Lower leg skin (tissue), 3 donors: Measurements from ENCODE around the gene STEAP3.

Experiments
- CTCF ChIP-seq, 3 donors: fragments of 450-650 bp; IDR thresholded peaks; one replicate each; pipeline ENCODE4 v1.5.1; 2016; ENCODE audit warnings: antibody characterized with exemption in 3 of 3, mild to moderate bottlenecking in 3 of 3, moderate library complexity in 2 of 3
- POLR2A ChIP-seq, 2 donors: fragments of 450-650 bp; IDR thresholded peaks; one replicate each; pipeline ENCODE4 v1.6.1; 2016 to 2017; ENCODE audit warnings: antibody characterized with exemption in 2 of 2, mild to moderate bottlenecking in 1 of 2, moderate library complexity in 1 of 2

GRCh38 chr2:119256582-119256921 is 32.9 kb downstream of the STEAP3 start:
- no peak for TF ChIP-seq CTCF (IDR thresholded peaks at IDR 0.05)
- no peak for TF ChIP-seq POLR2A (IDR thresholded peaks at IDR 0.05)
